Fibroblast of lung (primary cell): ENCODE results near the gene BID.

Experiments
- EZH2 ChIP-seq: IDR thresholded peaks from 2 replicates; pipeline ENCODE4 v1.5.1; 2012; ENCODE audit warnings: low read length, control low read depth, mild to moderate bottlenecking; ENCODE audit errors: missing control alignments
- TF ChIP-seq, protein P1 (sequence below), 2 donors: IDR thresholded peaks in 1 of 2; conservative IDR thresholded peaks in 1 of 2; 1 replicate in 1 of 2; 2 replicates in 1 of 2; pipeline ENCODE4 v1.5.1; 2011 to 2012; ENCODE audit warnings: low read length in 2 of 2, control low read depth in 1 of 2, inconsistent platforms in 1 of 2, low read depth in 1 of 2, mild to moderate bottlenecking in 1 of 2

DNA sequence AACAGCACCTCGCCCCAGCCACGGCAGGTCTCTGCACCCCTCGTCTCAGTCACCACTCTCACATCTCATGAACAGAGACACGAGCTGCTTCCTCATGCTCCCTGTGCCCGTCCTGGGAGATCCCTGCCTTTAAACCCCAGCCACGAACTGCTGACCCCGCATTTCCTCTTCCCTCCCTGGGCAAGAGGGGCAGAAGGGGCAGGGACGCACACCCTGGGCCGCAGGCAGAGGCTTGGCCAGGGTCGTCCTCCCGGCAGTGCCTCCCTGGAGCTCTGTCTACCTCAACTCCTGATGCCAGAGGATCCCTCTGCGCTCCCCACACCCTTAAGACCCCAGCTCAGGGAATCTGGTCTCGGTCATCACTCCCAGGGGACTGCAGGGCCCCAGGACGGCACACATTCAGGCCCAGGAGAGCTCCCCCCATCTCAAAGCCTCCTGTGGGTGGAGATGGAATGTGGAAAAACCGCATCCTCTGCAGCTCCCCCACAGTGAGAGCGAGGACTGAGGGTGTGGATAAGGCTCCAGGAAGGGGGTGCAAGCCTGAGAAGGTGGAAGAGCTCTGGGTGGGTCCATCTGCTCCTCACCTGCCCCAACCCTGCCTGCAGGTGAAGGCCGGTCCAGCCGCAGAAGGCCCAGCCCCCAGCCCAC is 1.2 kb downstream of the BID start:
- TF ChIP-seq, protein P1, sequence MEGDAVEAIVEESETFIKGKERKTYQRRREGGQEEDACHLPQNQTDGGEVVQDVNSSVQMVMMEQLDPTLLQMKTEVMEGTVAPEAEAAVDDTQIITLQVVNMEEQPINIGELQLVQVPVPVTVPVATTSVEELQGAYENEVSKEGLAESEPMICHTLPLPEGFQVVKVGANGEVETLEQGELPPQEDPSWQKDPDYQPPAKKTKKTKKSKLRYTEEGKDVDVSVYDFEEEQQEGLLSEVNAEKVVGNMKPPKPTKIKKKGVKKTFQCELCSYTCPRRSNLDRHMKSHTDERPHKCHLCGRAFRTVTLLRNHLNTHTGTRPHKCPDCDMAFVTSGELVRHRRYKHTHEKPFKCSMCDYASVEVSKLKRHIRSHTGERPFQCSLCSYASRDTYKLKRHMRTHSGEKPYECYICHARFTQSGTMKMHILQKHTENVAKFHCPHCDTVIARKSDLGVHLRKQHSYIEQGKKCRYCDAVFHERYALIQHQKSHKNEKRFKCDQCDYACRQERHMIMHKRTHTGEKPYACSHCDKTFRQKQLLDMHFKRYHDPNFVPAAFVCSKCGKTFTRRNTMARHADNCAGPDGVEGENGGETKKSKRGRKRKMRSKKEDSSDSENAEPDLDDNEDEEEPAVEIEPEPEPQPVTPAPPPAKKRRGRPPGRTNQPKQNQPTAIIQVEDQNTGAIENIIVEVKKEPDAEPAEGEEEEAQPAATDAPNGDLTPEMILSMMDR (conservative IDR thresholded peaks at IDR 0.05 in 1 of 2, IDR thresholded peaks at IDR 0.05 in 1 of 2; ENCODE audit: low read depth in 1 of 2, low read length in 2 of 2) = no peak
- TF ChIP-seq EZH2 = no peak
